ENCODE data around the gene RTP5.

GRCh38 chr2:241848761-241849615, 20.5 kb upstream of the RTP5 start:
- TF ChIP-seq, protein P1, sequence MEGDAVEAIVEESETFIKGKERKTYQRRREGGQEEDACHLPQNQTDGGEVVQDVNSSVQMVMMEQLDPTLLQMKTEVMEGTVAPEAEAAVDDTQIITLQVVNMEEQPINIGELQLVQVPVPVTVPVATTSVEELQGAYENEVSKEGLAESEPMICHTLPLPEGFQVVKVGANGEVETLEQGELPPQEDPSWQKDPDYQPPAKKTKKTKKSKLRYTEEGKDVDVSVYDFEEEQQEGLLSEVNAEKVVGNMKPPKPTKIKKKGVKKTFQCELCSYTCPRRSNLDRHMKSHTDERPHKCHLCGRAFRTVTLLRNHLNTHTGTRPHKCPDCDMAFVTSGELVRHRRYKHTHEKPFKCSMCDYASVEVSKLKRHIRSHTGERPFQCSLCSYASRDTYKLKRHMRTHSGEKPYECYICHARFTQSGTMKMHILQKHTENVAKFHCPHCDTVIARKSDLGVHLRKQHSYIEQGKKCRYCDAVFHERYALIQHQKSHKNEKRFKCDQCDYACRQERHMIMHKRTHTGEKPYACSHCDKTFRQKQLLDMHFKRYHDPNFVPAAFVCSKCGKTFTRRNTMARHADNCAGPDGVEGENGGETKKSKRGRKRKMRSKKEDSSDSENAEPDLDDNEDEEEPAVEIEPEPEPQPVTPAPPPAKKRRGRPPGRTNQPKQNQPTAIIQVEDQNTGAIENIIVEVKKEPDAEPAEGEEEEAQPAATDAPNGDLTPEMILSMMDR (IDR thresholded peaks at IDR 0.05; ENCODE audit: control extremely low read depth in 1 of 3, insufficient read depth in 1 of 3, low read depth in 1 of 3, low read length in 3 of 3), result no peak
- TF ChIP-seq POLR2A (IDR thresholded peaks at IDR 0.05; ENCODE audit: control extremely low read depth in 1 of 2, low read depth in 2 of 2, low read length in 2 of 2), result no peak
- TF ChIP-seq EZH2 (IDR thresholded peaks at IDR 0.05; ENCODE audit: low read depth, low read length, severe bottlenecking), result no peak
- no peak for TF ChIP-seq TAF1 (IDR thresholded peaks at IDR 0.05; ENCODE audit: low read depth, low read length)
- TF ChIP-seq, protein P2, sequence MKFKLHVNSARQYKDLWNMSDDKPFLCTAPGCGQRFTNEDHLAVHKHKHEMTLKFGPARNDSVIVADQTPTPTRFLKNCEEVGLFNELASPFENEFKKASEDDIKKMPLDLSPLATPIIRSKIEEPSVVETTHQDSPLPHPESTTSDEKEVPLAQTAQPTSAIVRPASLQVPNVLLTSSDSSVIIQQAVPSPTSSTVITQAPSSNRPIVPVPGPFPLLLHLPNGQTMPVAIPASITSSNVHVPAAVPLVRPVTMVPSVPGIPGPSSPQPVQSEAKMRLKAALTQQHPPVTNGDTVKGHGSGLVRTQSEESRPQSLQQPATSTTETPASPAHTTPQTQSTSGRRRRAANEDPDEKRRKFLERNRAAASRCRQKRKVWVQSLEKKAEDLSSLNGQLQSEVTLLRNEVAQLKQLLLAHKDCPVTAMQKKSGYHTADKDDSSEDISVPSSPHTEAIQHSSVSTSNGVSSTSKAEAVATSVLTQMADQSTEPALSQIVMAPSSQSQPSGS (IDR thresholded peaks at IDR 0.05; ENCODE audit: low read length), result no peak
- TF ChIP-seq RFX5 (IDR thresholded peaks at IDR 0.05; ENCODE audit: borderline replicate concordance, low read depth, low read length), result no peak
- no peak for TF ChIP-seq USF2 (IDR thresholded peaks at IDR 0.05; ENCODE audit: low read length)
- TF ChIP-seq EP300 (IDR thresholded peaks at IDR 0.05; ENCODE audit: borderline replicate concordance in 1 of 2, low read depth in 2 of 2, low read length in 2 of 2), result no peak
- TF ChIP-seq, protein P3, sequence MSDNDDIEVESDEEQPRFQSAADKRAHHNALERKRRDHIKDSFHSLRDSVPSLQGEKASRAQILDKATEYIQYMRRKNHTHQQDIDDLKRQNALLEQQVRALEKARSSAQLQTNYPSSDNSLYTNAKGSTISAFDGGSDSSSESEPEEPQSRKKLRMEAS (IDR thresholded peaks at IDR 0.05), result no peak
- TF ChIP-seq RAD21 (IDR thresholded peaks at IDR 0.05 in 1 of 2, conservative IDR thresholded peaks at IDR 0.05 in 1 of 2; ENCODE audit: low read depth in 2 of 2, low read length in 2 of 2), result no peak
- no peak for TF ChIP-seq JUN (IDR thresholded peaks at IDR 0.05; ENCODE audit: low read depth, low read length)
